Smooth muscle cell (in vitro differentiated cells): ENCODE measurements around the gene HIVEP3. TPM values are rescaled to one million over a fixed set of nuclear protein-coding genes. Genes with fewer than 3 reads are reported as not detected.

Source experiments
- DNase-seq: peaks from one replicate; lab custom pipeline; 2025; ENCODE audit not compliant: unreplicated experiment; lab: John Stamatoyannopoulos, UW
- H2AFZ ChIP-seq: fragments of 200-600 bp; sonication (generic); 2 replicates; pipeline ENCODE4 v1.6.0; 2016; ENCODE audit warnings: antibody characterized with exemption, low read depth, mild to moderate bottlenecking
- H3F3A ChIP-seq: fragments of 200-600 bp; sonication (generic); 2 replicates; pipeline ENCODE4 v1.6.0; 2017; ENCODE audit warnings: antibody characterized with exemption, low read depth
- H3K27ac ChIP-seq: fragments of 200-600 bp; sonication (generic); 2 replicates; pipeline ENCODE4 v1.5.1; 2016; ENCODE audit warnings: low read depth, mild to moderate bottlenecking
- H3K27me3 ChIP-seq: fragments of 200-600 bp; sonication (generic); 2 replicates; pipeline ENCODE4 v1.6.1; 2016; ENCODE audit warnings: low read depth, mild to moderate bottlenecking
- H3K36me3 ChIP-seq: fragments of 200-600 bp; sonication (generic); 2 replicates; pipeline ENCODE4 v1.5.1; 2016; ENCODE audit warnings: low read depth
- H3K4me1 ChIP-seq: fragments of 200-600 bp; sonication (generic); 2 replicates; pipeline ENCODE4 v1.5.1; 2016; ENCODE audit warnings: low read depth
- H3K4me2 ChIP-seq: fragments of 200-600 bp; sonication (generic); 2 replicates; pipeline ENCODE4 v1.6.0; 2016; ENCODE audit warnings: mild to moderate bottlenecking
- H3K4me3 ChIP-seq: fragments of 200-600 bp; sonication (generic); 2 replicates; pipeline ENCODE4 v1.5.1; 2016; ENCODE audit warnings: mild to moderate bottlenecking
- H3K79me2 ChIP-seq: fragments of 200-600 bp; sonication (generic); 2 replicates; pipeline ENCODE4 v1.6.0; 2016; ENCODE audit warnings: low read depth, mild to moderate bottlenecking
- H3K9ac ChIP-seq: fragments of 200-600 bp; sonication (generic); 2 replicates; pipeline ENCODE4 v1.6.0; 2016; ENCODE audit warnings: low read depth
- H3K9me3 ChIP-seq: fragments of 200-600 bp; sonication (generic); replicated peaks from 2 replicates; pipeline ENCODE4 v1.5.1; 2016; ENCODE audit warnings: low read depth
- H4K20me1 ChIP-seq: fragments of 200-600 bp; sonication (generic); 2 replicates; pipeline ENCODE4 v1.6.0; 2016; ENCODE audit warnings: low read depth
- WGBS: methylation state at CpG from one replicate; pipeline ENCODE4 v1.1.7; 2016; ENCODE audit warnings: low lambda C conversion rate; 5-methylcytosine and 5-hydroxymethylcytosine counted together
- polyA plus RNA-seq: library from polyadenylated mRNA; unstranded; fragments of >200 nt; fragmentation: Nextera tagmentation; extraction: Ambion mirVana; gene quantifications from 2 replicates; pipeline ENCODE4 v1.2.1, GENCODE V29; 2016
- total RNA-seq: library from RNA; depleted of rRNA; stranded (reverse); fragments of >200 nt; gene quantifications from 2 replicates; pipeline ENCODE4 v1.2.3, GENCODE V29; 2014
- TF ChIP-seq, protein P1 (sequence below): fragments of 200-600 bp; sonication (generic); IDR thresholded peaks from 2 replicates; pipeline ENCODE4 v1.5.1; 2017; ENCODE audit warnings: borderline replicate concordance, mild to moderate bottlenecking, antibody characterized with exemption; ENCODE audit not compliant: insufficient read depth, poor library complexity, severe bottlenecking

The HIVEP3 gene
- total and polyA plus RNA-seq, 2 experiments from 2014 or later = 2.1 to 6.4 TPM

DNA sequence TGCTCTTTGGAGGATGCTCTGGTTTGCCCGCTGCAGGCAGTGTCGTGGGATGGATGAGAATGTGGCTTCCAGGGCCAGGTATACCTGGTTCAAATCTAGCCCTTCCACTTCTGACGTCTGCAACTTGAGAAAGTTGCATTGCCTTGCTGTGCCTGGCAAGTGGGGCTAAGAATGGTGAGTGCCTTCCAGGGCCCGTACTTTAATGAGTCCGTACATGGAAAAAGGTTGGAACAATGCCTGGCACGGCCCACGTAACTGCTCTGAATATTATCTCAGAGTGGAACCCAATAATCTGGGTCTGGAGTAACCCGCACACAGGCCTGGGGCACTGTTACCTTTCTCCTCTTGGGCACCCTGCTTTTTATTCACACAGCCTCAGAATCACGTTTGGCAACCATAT, 287.6 kb downstream of the HIVEP3 start:
- no peak overlapping the region for H3K9ac ChIP-seq

GRCh38 chr1:41629571-41629970, 289.2 kb downstream of the HIVEP3 start:
- Histone ChIP-seq H3K27ac (peak overlapping the region; percentile 75), H4K20me1 (no peaks in the 10 kb centered on the region), H3K79me2 (peaks cover 30% of the 10 kb centered on the region), H3K9ac (no peak overlapping the region), H3K4me3 (no peak overlapping the region), H3K9me3 (no peaks in the 10 kb centered on the region), H3K27me3 (no peaks in the 10 kb centered on the region), H3K36me3 (no peaks in the 10 kb centered on the region), H2AFZ (no peak overlapping the region), H3K4me2 (peak overlapping the region; percentile 25), H3F3A (peaks cover 3% of the 10 kb centered on the region), H3K4me1 (peaks cover 11% of the 10 kb centered on the region)
- TF ChIP-seq, protein P1, sequence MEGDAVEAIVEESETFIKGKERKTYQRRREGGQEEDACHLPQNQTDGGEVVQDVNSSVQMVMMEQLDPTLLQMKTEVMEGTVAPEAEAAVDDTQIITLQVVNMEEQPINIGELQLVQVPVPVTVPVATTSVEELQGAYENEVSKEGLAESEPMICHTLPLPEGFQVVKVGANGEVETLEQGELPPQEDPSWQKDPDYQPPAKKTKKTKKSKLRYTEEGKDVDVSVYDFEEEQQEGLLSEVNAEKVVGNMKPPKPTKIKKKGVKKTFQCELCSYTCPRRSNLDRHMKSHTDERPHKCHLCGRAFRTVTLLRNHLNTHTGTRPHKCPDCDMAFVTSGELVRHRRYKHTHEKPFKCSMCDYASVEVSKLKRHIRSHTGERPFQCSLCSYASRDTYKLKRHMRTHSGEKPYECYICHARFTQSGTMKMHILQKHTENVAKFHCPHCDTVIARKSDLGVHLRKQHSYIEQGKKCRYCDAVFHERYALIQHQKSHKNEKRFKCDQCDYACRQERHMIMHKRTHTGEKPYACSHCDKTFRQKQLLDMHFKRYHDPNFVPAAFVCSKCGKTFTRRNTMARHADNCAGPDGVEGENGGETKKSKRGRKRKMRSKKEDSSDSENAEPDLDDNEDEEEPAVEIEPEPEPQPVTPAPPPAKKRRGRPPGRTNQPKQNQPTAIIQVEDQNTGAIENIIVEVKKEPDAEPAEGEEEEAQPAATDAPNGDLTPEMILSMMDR = no peak
- 50% methylated on average over 9 of the region's 9 CpGs for WGBS
- no peak for DNase-seq

More for the DNA sequence above, 287.6 kb downstream of the HIVEP3 start:
- Histone ChIP-seq H3K27me3 (no peaks in the 10 kb centered on the region), H3K9me3 (no peaks in the 10 kb centered on the region), H3K4me1 (peaks cover 11% of the 10 kb centered on the region), H2AFZ (no peak overlapping the region), H3K36me3 (no peaks in the 10 kb centered on the region), H3K4me2 (no peak overlapping the region), H3F3A (peaks cover 3% of the 10 kb centered on the region), H3K27ac (peak overlapping the region; percentile 21), H4K20me1 (no peaks in the 10 kb centered on the region), H3K79me2 (peaks cover 44% of the 10 kb centered on the region), H3K4me3 (no peak overlapping the region)
- TF ChIP-seq, protein P1 = no peak
- WGBS = 95% methylated on average over 8 of the region's 9 CpGs
- DNase-seq = no peak

DNA sequence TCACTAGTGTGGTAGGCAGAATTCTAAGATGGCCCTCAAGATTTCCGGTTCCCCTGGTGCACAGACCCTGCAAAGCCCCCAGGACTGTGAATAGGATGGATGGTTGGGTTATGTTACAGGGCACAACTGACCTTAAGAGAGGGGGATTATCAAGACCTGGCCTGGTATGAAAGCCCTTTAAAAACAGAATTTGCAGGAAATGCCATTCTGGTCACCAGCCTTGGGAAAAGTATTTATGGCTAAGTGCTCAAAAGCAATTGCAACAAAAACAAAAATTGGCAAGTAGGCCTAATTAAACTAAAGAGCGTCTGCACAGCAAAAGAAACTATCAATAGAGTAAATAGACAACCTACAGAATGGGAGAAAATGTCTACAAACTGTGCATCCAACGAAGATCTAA, 289.6 kb downstream of the HIVEP3 start:
- WGBS = 80% methylated on average over 3 of the region's 3 CpGs
- Histone ChIP-seq H3K36me3 (no peaks in the 10 kb centered on the region), H3K27ac (peak overlapping the region; percentile 75), H3K4me3 (no peak overlapping the region), H3K4me1 (peaks cover 9% of the 10 kb centered on the region), H3K79me2 (peaks cover 26% of the 10 kb centered on the region), H4K20me1 (no peaks in the 10 kb centered on the region), H3K9ac (peak overlapping the region; percentile 7), H3K9me3 (no peaks in the 10 kb centered on the region), H3K27me3 (no peaks in the 10 kb centered on the region), H3K4me2 (peak overlapping the region; percentile 25), H3F3A (peaks cover 3% of the 10 kb centered on the region), H2AFZ (no peak overlapping the region)
- TF ChIP-seq, protein P1 = no peak
- DNase-seq = no peak
